Measurements from ENCODE around the gene MAB21L2.

MAB21L2 gene

GRCh38 chr4:150567070-150567469 lies 14.9 kb upstream of the MAB21L2 start:
- DNase-seq (ENCODE audit: insufficient read length, low spot score), result no peak
- no peak for TF ChIP-seq POLR2A (IDR thresholded peaks at IDR 0.05; ENCODE audit: low read depth, low read length)
- no peak for FAIRE-seq

- DNase-seq (ENCODE audit: insufficient read length, low spot score) (no peak), FAIRE-seq (peak; percentile 78)
- no peak for TF ChIP-seq POLR2A (IDR thresholded peaks at IDR 0.05; ENCODE audit: low read depth, low read length)
Measured at GRCh38 chr4:150569384-150569987, 12.5 kb upstream of the MAB21L2 start.

GRCh38 chr4:150569998-150570535 lies 11.9 kb upstream of the MAB21L2 start:
- no peak for TF ChIP-seq POLR2A (IDR thresholded peaks at IDR 0.05; ENCODE audit: low read depth, low read length)
- no peak for FAIRE-seq
- DNase-seq (ENCODE audit: insufficient read length, low spot score), result no peak

- FAIRE-seq, result no peak
- no peak for TF ChIP-seq POLR2A (IDR thresholded peaks at IDR 0.05; ENCODE audit: low read depth, low read length)
- DNase-seq (ENCODE audit: insufficient read length, low spot score), result no peak
Measured at GRCh38 chr4:150570862-150571261, 11.1 kb upstream of the MAB21L2 start.

GRCh38 chr4:150572704-150573504 lies 9.0 kb upstream of the MAB21L2 start:
- DNase-seq (ENCODE audit: insufficient read length, low spot score), result no peak
- no peak for TF ChIP-seq POLR2A (IDR thresholded peaks at IDR 0.05; ENCODE audit: low read depth, low read length)
- FAIRE-seq, result no peak

GRCh38 chr4:150573534-150573933 lies 8.4 kb upstream of the MAB21L2 start:
- DNase-seq (ENCODE audit: insufficient read length, low spot score) (no peak), FAIRE-seq (no peak)
- no peak for TF ChIP-seq POLR2A (IDR thresholded peaks at IDR 0.05; ENCODE audit: low read depth, low read length)

GRCh38 chr4:150574678-150575077 lies 7.3 kb upstream of the MAB21L2 start:
- FAIRE-seq (no peak), DNase-seq (ENCODE audit: insufficient read length, low spot score) (no peak)
- no peak for TF ChIP-seq POLR2A (IDR thresholded peaks at IDR 0.05; ENCODE audit: low read depth, low read length)

- FAIRE-seq (no peak), DNase-seq (ENCODE audit: insufficient read length, low spot score) (no peak)
- TF ChIP-seq POLR2A (IDR thresholded peaks at IDR 0.05; ENCODE audit: low read depth, low read length), result no peak
Measured at GRCh38 chr4:150577796-150578195, 4.2 kb upstream of the MAB21L2 start.

GRCh38 chr4:150578745-150579501 lies 3.0 kb upstream of the MAB21L2 start:
- FAIRE-seq, result no peak
- DNase-seq (ENCODE audit: insufficient read length, low spot score), result no peak
- TF ChIP-seq POLR2A (IDR thresholded peaks at IDR 0.05; ENCODE audit: low read depth, low read length), result no peak

- DNase-seq (ENCODE audit: insufficient read length, low spot score) (no peak), FAIRE-seq (no peak)
- TF ChIP-seq POLR2A (IDR thresholded peaks at IDR 0.05; ENCODE audit: low read depth, low read length), result no peak
Measured at GRCh38 chr4:150579551-150580234, 2.3 kb upstream of the MAB21L2 start.

- DNase-seq (ENCODE audit: insufficient read length, low spot score) (no peak), FAIRE-seq (no peak)
- TF ChIP-seq POLR2A (IDR thresholded peaks at IDR 0.05; ENCODE audit: low read depth, low read length), result no peak
Measured at GRCh38 chr4:150580306-150580705, 1.6 kb upstream of the MAB21L2 start.

- FAIRE-seq (no peak), DNase-seq (ENCODE audit: insufficient read length, low spot score) (no peak)
- no peak for TF ChIP-seq POLR2A (IDR thresholded peaks at IDR 0.05; ENCODE audit: low read depth, low read length)
Measured at GRCh38 chr4:150581056-150581605, 820 bp upstream of the MAB21L2 start.

- TF ChIP-seq POLR2A (IDR thresholded peaks at IDR 0.05; ENCODE audit: low read depth, low read length), result no peak
- DNase-seq (ENCODE audit: insufficient read length, low spot score) (no peak), FAIRE-seq (no peak)
Measured at GRCh38 chr4:150581641-150582051, 305 bp upstream of the MAB21L2 start.

Measured in H54 (cell line).